Thyroid gland (tissue), 4 donors: ENCODE results near the gene CMC2.

Source experiments
- POLR2A ChIP-seq, 2 donors: fragments of 450-650 bp; IDR thresholded peaks; one replicate each; pipeline ENCODE4 v1.6.1; 2017; ENCODE audit warnings: antibody characterized with exemption in 2 of 2, mild to moderate bottlenecking in 2 of 2, moderate library complexity in 1 of 2
- TF ChIP-seq, protein P1 (sequence below), 6 experiments: fragments of 200-600 bp in 3 of 6; fragments of 450-650 bp in 3 of 6; sonication (generic) in 3 of 6; IDR thresholded peaks; one replicate each; pipeline ENCODE4 v1.5.1; 2016 to 2019; ENCODE audit warnings: antibody characterized with exemption in 6 of 6, mild to moderate bottlenecking in 2 of 6, inconsistent platforms in 1 of 6, moderate library complexity in 1 of 6

DNA sequence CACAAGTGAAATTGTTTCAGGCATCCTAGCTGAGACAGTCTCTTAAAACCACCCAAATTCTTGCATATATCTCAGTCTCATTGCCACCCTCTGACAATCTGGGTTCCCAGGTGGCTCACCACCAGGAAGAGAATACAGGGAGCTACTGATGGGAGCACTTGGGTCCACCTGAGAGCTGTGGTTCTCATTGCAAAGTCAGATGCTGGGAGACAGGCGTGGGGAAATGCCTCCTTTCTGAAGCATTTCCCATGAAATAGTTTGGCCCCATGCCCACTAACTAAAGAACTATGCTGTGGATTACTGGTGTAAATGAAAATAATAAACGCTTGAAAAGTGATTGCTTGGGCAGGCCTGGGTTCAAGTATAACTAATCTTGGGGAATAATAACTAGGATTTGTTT lies 70.3 kb downstream of the CMC2 start:
- no peak for TF ChIP-seq POLR2A (IDR thresholded peaks at IDR 0.05)
- TF ChIP-seq, protein P1, sequence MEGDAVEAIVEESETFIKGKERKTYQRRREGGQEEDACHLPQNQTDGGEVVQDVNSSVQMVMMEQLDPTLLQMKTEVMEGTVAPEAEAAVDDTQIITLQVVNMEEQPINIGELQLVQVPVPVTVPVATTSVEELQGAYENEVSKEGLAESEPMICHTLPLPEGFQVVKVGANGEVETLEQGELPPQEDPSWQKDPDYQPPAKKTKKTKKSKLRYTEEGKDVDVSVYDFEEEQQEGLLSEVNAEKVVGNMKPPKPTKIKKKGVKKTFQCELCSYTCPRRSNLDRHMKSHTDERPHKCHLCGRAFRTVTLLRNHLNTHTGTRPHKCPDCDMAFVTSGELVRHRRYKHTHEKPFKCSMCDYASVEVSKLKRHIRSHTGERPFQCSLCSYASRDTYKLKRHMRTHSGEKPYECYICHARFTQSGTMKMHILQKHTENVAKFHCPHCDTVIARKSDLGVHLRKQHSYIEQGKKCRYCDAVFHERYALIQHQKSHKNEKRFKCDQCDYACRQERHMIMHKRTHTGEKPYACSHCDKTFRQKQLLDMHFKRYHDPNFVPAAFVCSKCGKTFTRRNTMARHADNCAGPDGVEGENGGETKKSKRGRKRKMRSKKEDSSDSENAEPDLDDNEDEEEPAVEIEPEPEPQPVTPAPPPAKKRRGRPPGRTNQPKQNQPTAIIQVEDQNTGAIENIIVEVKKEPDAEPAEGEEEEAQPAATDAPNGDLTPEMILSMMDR (IDR thresholded peaks at IDR 0.05): no peak
